GM19438 (cell line): Measurements from ENCODE around the gene PEX26.

Experiments used
- ATAC-seq: cut with Tn5 transposase; IDR thresholded peaks from one replicate; pipeline ENCODE4 v1.9.1; 2021; ENCODE audit warnings: low read depth; ENCODE audit not compliant: unreplicated experiment

PEX26 gene

GRCh38 chr22:18148293-18148965 is 70.6 kb downstream of the PEX26 start:
- ATAC-seq: no peak

- no peak for ATAC-seq
Observed at GRCh38 chr22:18152519-18152918, 74.7 kb downstream of the PEX26 start.

- no peak for ATAC-seq
Observed at GRCh38 chr22:18154821-18155390, 77.1 kb downstream of the PEX26 start.
